ENCODE measurements around the gene DPY19L1.
"Not testable (repeated sequence)": the region's sequence is repeated elsewhere in the genome, so short reads cannot be mapped to it uniquely, and the experiment has no call there.

DPY19L1 gene

DNA sequence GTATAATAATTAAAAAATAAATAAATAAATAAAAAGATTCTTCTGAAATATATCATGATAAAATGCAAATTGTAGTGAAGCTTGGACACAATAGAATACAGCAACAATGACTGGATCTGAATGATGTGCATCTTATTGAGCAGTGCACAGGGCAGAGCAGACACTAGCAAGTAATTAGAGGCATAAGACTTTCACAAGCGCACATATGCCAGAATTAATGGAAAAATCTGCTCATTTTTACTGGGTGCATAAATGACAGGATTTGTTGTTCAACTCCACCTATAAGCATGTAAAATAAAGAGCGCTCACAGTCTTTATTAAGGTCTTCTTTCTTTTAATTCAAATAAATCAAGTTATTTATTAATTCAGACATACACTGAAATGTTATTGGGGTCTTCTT is 125.0 kb downstream of the DPY19L1 start:
- no peak for FAIRE-seq

DNA sequence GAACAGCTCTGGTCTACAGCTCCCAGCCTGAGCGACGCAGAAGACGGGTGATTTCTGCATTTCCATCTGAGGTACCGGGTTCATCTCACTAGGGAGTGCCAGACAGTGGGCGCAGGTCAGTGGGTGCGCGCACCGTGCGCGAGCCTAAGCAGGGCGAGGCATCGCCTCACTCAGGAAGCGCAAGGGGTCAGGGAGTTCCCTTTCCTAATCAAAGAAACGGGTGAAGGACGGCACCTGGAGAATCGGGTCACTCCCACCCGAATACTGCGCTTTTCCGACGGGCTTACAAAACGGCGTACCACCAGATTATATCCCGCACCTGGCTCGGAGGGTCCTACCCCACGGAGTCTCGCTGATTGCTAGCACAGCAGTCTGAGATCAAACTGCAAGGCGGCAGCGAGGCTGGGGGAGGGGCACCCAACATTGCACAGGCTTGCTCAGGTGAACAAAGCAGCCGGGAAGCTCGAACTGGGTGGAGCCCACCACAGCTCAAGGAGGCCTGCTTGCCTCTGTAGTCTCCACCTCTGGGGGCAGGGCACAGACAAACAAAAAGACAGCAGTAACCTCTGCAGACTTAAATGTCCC is 130.9 kb downstream of the DPY19L1 start:
- FAIRE-seq: not testable (repeated sequence)

- no peak for FAIRE-seq
Measured at GRCh38 chr7:34904987-34905386, 132.3 kb downstream of the DPY19L1 start.

DNA sequence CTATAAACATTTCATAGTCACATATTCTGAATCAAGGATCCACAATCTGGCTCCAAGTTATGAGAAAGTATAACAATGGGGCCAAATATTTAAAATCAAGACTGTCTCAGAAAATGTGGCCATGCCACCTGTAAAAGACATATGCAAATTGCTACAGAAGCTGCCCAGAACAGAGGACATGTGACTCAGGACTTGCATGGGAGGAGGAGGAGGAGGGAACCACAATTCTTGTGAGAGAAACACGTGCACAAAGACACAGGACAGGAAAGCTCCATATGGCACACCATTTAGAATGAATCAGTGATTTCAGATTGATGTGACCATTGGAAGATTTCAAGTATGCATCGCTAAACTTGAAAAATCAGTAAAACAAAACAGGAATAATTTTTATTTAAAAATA is 133.4 kb downstream of the DPY19L1 start:
- FAIRE-seq: not testable (repeated sequence)

GRCh38 chr7:34902182-34902581 is 135.1 kb downstream of the DPY19L1 start:
- FAIRE-seq: no peak

- FAIRE-seq: no peak
Measured at GRCh38 chr7:34900891-34901513, 136.3 kb downstream of the DPY19L1 start.

DNA sequence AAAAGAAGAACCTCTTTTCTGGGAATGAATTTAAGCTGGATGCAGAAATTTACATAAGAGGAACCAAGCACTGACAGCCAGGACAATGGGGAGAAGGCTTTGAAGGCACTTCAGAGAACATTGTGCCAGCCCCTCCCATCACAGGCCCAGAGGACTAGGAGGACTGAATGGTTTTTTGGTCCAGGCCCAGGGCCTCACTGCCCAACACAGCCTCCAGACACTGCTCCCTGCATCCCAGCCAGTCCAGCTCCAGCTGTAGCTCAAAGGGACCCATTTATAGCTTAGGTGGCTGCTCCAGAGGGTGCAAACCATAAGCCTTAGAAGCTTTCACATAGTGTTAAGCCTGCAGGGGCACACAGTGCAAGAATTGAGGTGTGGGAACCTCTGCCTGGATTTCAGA is 142.1 kb downstream of the DPY19L1 start:
- FAIRE-seq: no peak

DNA sequence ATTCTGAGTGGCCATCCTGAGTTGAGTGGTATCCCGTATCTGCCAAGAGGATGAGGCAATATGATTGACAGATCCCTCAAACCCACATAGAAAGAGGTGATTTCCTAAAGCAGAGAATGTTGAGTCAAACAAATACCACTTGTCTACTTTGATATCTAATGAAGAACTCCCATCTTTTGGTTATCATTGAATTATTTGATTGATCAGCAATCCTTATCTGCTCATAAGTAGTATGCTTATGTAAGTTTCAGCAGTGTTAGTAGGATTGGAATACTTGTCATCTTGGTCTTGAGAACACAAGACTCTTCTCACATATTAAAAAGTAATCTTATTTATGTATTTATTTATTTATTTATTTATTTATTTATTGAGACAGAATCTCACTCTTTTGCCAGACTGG is 147.3 kb downstream of the DPY19L1 start:
- FAIRE-seq: no peak

DNA sequence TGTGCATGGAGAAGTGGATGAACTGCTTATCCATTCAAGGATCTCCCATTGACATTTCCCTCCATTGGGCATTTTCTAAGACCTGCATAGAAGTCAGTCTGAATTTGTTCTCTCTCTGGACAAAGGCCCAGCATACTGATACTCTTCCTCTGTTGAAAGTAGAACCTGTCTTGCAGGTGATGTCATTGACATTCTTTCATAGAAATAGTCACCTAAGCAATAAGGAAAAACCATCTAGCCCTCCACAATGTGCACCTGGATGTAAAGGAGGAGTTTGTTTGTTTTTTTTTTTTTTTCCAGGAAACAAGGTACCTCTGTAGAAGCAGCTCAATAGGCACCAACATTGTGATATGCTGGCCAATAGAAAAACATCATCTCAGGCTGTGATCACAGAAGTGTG is 150.4 kb downstream of the DPY19L1 start:
- FAIRE-seq: no peak

DNA sequence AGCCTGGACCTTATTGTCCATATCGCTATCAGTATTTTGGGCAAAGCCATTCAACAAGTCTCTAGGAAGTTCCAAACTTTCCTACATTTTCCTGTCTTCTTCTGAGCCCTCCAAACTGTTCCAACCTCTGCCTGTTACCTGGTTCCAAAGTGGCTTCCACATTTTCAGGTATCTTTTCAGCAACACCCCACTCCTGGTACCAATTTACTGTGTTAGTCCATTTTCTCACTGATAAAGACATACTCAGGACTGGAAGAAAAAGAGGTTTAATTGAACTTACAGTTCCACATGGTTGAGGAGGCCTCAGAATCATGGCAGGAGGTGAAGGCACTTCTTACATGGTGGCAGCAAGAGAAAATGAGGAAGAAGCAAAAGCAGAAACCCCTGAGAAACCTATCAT is 153.4 kb downstream of the DPY19L1 start:
- not testable (repeated sequence) for FAIRE-seq

DNA sequence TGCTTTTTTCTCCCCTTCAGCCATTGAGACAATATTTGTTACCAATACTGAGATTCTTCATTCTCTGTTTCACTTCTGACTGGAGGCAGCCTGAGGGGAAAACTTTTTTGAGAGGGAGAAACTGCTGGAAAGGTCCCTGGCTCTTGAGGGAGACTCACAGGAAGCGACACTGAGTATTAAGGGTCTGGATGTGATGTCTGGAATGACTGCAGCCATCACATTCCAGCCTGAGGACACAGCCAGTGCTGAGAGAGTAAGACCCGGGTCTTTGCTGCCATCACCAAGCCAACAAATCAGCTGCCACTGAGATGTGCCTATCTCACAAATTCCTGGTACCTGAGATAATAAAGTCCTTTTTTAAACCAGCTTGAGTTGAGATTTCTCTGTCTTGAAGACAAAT is 157.4 kb downstream of the DPY19L1 start:
- FAIRE-seq: no peak

- FAIRE-seq: not testable (repeated sequence)
Measured at GRCh38 chr7:34878944-34879735, 158.1 kb downstream of the DPY19L1 start.
